ENCODE measurements around the gene ARNT2. TPM values are rescaled to one million over a fixed set of nuclear protein-coding genes. Genes with fewer than 3 reads are reported as not detected.

The ARNT2 gene
- total and polyA plus RNA-seq, 2 of the 13 experiments (the other 11 are each of a cell fraction or from before 2014, with no cell fraction given): 0.69 to 1.7 TPM

DNA sequence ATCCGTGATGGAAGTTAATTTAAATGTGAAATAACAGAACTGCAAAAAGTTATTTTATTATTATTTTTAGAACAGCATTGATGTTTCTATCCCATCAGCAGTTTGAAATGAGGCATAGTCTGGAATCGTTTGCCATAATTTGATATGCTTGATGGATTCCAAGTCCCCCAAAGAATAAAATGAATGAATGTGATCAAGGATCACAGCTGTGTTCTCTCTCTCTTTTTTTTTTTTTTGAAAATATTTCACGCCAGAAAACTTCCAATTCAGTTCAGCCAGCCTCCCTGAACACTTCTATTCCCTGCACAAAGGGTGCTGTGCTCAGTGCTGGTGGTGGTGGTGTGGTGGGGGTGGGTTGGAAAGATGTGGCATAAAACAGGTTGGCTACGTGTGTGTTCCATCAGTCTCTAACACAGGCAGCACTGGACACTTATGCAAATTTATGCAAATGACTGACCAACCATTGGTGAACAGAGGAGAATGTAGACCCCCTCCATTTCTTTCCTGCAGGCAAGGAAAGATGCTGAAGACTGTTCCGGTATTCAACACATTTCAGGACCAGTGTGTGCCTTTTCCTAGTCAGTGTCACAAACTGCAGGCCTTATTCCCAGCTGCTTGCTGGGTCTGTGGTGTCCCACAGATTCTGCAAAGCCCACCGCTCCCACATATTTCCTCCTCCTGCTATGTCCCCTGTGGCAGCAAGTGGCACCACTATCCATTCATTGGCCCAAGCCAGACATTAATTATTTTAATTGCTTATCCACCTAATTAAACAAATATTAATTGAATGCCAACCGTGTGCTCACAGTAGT is 10.6 kb downstream of the ARNT2 start:
- ATAC-seq (no peak), FAIRE-seq (no peak), DNase-seq (ENCODE audit: low spot score) (no peak)
- Histone ChIP-seq H3K4me1 (ENCODE audit: insufficient read depth, low read length) (no peaks in the 10 kb centered on the region), H3K79me2 (ENCODE audit: insufficient read depth, low read length) (no peaks in the 10 kb centered on the region), H3K36me3 (replicated peaks in 1 of 2; ENCODE audit: control insufficient read depth in 1 of 2, insufficient read depth in 2 of 2, low read length in 2 of 2) (no peaks in the 10 kb centered on the region), H3K27me3 (ENCODE audit: control insufficient read depth in 1 of 2, insufficient read depth in 2 of 2, low read length in 2 of 2) (no peaks in the 10 kb centered on the region; a peak in 1 of 5 replicates), H3K9ac (ENCODE audit: insufficient read depth, low read depth, low read length) (no peak overlapping the region), H2AFZ (ENCODE audit: low read length) (no peak overlapping the region), H3K9me3 (ENCODE audit: low read length) (no peaks in the 10 kb centered on the region), H3K4me2 (ENCODE audit: low read depth, low read length) (no peak overlapping the region), H3K27ac (ENCODE audit: extremely low read length, insufficient read depth, low read length) (no peak overlapping the region), H3K4me3 (replicated peaks in 1 of 3; ENCODE audit: insufficient read depth in 1 of 3, low read depth in 2 of 3, low read length in 3 of 3) (no peak overlapping the region), H4K20me1 (ENCODE audit: insufficient read depth, low read length) (no peaks in the 10 kb centered on the region; the same call in 1 of the 2 replicates)
- TF ChIP-seq BRD4 (CRISPR knock-in tag; IDR thresholded peaks at IDR 0.05): no peak
- TF ChIP-seq ZFP36 (IDR thresholded peaks at IDR 0.05; ENCODE audit: borderline replicate concordance, low read depth, low read length, partially characterized antibody): no peak
- TF ChIP-seq TEF (CRISPR knock-in tag; IDR thresholded peaks at IDR 0.05): no peak
- no peak for TF ChIP-seq THAP9 (CRISPR knock-in tag; IDR thresholded peaks at IDR 0.05; ENCODE audit: borderline replicate concordance)
- TF ChIP-seq ZNF3 (CRISPR knock-in tag; IDR thresholded peaks at IDR 0.05): no peak
- no peak for TF ChIP-seq ZSCAN20 (CRISPR knock-in tag; IDR thresholded peaks at IDR 0.05; ENCODE audit: borderline replicate concordance)
- TF ChIP-seq TCF7L2 (IDR thresholded peaks at IDR 0.05; ENCODE audit: low read depth, low read length): no peak
- no peak for TF ChIP-seq ZSCAN29 (CRISPR knock-in tag; conservative IDR thresholded peaks at IDR 0.05)
- no peak for TF ChIP-seq ZNF772 (CRISPR knock-in tag; IDR thresholded peaks at IDR 0.05)
- no peak for TF ChIP-seq LRRFIP1 (CRISPR knock-in tag; conservative IDR thresholded peaks at IDR 0.05)
- no peak for TF ChIP-seq MBNL3 (CRISPR knock-in tag; conservative IDR thresholded peaks at IDR 0.05)
- TF ChIP-seq, protein P1, sequence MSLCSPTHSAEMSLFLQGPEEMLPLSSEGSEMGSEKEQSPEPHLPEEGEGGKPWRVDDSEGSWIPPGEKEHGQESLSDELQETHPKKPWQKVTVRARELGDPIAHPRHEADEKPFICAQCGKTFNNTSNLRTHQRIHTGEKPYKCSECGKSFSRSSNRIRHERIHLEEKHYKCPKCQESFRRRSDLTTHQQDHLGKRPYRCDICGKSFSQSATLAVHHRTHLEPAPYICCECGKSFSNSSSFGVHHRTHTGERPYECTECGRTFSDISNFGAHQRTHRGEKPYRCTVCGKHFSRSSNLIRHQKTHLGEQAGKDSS (CRISPR knock-in tag; IDR thresholded peaks at IDR 0.05; ENCODE audit: borderline replicate concordance, low read depth): no peak
- no peak for TF ChIP-seq SNAPC5 (CRISPR knock-in tag; IDR thresholded peaks at IDR 0.05; ENCODE audit: borderline replicate concordance)
- TF ChIP-seq ZNF564 (CRISPR knock-in tag; IDR thresholded peaks at IDR 0.05): no peak
- no peak for TF ChIP-seq HNRNPK (IDR thresholded peaks at IDR 0.05; ENCODE audit: low read depth, low read length, poor library complexity, severe bottlenecking)
- TF ChIP-seq NFIC (IDR thresholded peaks at IDR 0.05; ENCODE audit: low read length): no peak
- ChIA-PET POLR2A (no interaction called here), CTCF (ENCODE audit: low intra/inter-chr PET ratio, low total read pairs) (no interaction called here)
- no TSS peak for BruUV-seq (replicated peaks)
- WGBS (ENCODE audit: low lambda C conversion rate): 38% methylated on average over 7 of the region's 7 CpGs
- in situ Hi-C loops (cut with HindIII; ENCODE audit: extremely low pct_ligation_motif_present, low pct_unique_long_range_greater_than_20kb): no loop called here
- intact Hi-C loops (cut with micrococcal nuclease; ENCODE audit: unreplicated experiment): loop anchor here (5.0 kb wide), 1 partner anchor 363 kb away; the partner anchor contains the start of gene CEMIP

Measured in HepG2 (cell line).